HG03575 (cell line): Measurements from ENCODE around the gene SART3.
"Not testable (repeated sequence)": the region's sequence is repeated elsewhere in the genome, so short reads cannot be mapped to it uniquely, and the experiment has no call there.

ENCODE experiments used
- ATAC-seq: cut with Tn5 transposase; IDR thresholded peaks from one replicate; pipeline ENCODE4 v1.9.1; 2021; ENCODE audit not compliant: unreplicated experiment, insufficient number of reproducible peaks, low FRiP score; ENCODE audit errors: extremely low read depth

Gene SART3

GRCh38 chr12:108510836-108511235, 50.1 kb downstream of the SART3 start:
- ATAC-seq, result no peak

- no peak for ATAC-seq
Measured at GRCh38 chr12:108509806-108510205, 51.2 kb downstream of the SART3 start.

GRCh38 chr12:108507971-108508642, 52.9 kb downstream of the SART3 start:
- ATAC-seq, result no peak

- no peak for ATAC-seq
Measured at GRCh38 chr12:108505129-108505528, 55.8 kb downstream of the SART3 start.

GRCh38 chr12:108502922-108503321, 58.1 kb downstream of the SART3 start:
- no peak for ATAC-seq

- ATAC-seq, result no peak
Measured at GRCh38 chr12:108498136-108498535, 62.8 kb downstream of the SART3 start.

GRCh38 chr12:108495823-108496579, 65.0 kb downstream of the SART3 start:
- no peak for ATAC-seq

- no peak for ATAC-seq
Measured at GRCh38 chr12:108495054-108495453, 65.9 kb downstream of the SART3 start.

GRCh38 chr12:108491256-108491655, 69.7 kb downstream of the SART3 start:
- ATAC-seq, result no peak

- not testable (repeated sequence) for ATAC-seq
Measured at GRCh38 chr12:108487029-108487428, 73.9 kb downstream of the SART3 start.

- ATAC-seq, result not testable (repeated sequence)
Measured at GRCh38 chr12:108485371-108485770, 75.6 kb downstream of the SART3 start.

GRCh38 chr12:108484845-108485244, 76.1 kb downstream of the SART3 start:
- no peak for ATAC-seq

GRCh38 chr12:108484431-108484830, 76.5 kb downstream of the SART3 start:
- ATAC-seq, result no peak

GRCh38 chr12:108483213-108484059, 77.5 kb downstream of the SART3 start:
- no peak for ATAC-seq

GRCh38 chr12:108482717-108483212, 78.2 kb downstream of the SART3 start:
- ATAC-seq, result no peak

- no peak for ATAC-seq
Measured at GRCh38 chr12:108479364-108480070, 81.5 kb downstream of the SART3 start.

- ATAC-seq, result no peak
Measured at GRCh38 chr12:108478611-108479206, 82.3 kb downstream of the SART3 start.

- no peak for ATAC-seq
Measured at GRCh38 chr12:108477881-108478259, 83.1 kb downstream of the SART3 start.
